SK-N-SH (cell line): Measurements from ENCODE around the gene DPH7. TPM values are rescaled to one million over a fixed set of nuclear protein-coding genes. Genes with fewer than 3 reads are reported as not detected.
"Not testable (repeated sequence)": the region's sequence is repeated elsewhere in the genome, so short reads cannot be mapped to it uniquely, and the experiment has no call there.

ENCODE experiments used
- CTCF ChIA-PET: fragments of 300-600, 350-600 bp; formaldehyde crosslinking; extraction: SDS; loops from one replicate; lab custom pipeline; 2021; lab: Yijun Ruan, JAX
- POLR2A ChIA-PET: fragments of 350-600 bp; sonication (Branson Sonifier 250); formaldehyde crosslinking; extraction: SDS; loops from one replicate; lab custom pipeline; 2020; ENCODE audit warnings: antibody characterized with exemption, inconsistent platforms; lab: Yijun Ruan, JAX
- DNase-seq: peaks from one replicate; pipeline ENCODE4 v3.0.0; 2012
- H2AFZ ChIP-seq: fragments of 200-600 bp; sonication (generic); 2 replicates; pipeline ENCODE4 v1.8.1; 2016; ENCODE audit warnings: antibody characterized with exemption, mild to moderate bottlenecking, low read depth
- H3F3A ChIP-seq: fragments of 200-600 bp; sonication (generic); replicated peaks from 2 replicates; pipeline ENCODE3; 2016; ENCODE audit warnings: antibody characterized with exemption, mild to moderate bottlenecking; ENCODE audit not compliant: insufficient read depth
- H3K27ac ChIP-seq, 2 experiments: fragments of 200-500 bp in 1 of 2; fragments of 200-600 bp in 1 of 2; sonication (Bioruptor generic) in 1 of 2; sonication (generic), shearing (Covaris generic) in 1 of 2; 2 replicates each; pipeline versions ENCODE4 v1.5.1 to v1.6.1; 2014 to 2016; ENCODE audit warnings: low read depth in 2 of 2, inconsistent platforms in 1 of 2, low read length in 1 of 2, mild to moderate bottlenecking in 1 of 2, mixed read lengths in 1 of 2
- H3K27me3 ChIP-seq: fragments of 200-600 bp; sonication (generic), shearing (Covaris generic); 2 replicates; pipeline ENCODE4 v1.6.1; 2016; ENCODE audit warnings: mixed run types; ENCODE audit not compliant: insufficient read depth
- H3K36me3 ChIP-seq, 2 experiments: fragments of 200-500 bp in 1 of 2; fragments of 200-600 bp in 1 of 2; sonication (Bioruptor generic) in 1 of 2; sonication (generic) in 1 of 2; replicated peaks in 1 of 2; 2 replicates each; pipeline versions ENCODE3 to v1.5.1; 2014 to 2016; ENCODE audit warnings: low read length in 1 of 2, mild to moderate bottlenecking in 1 of 2; ENCODE audit not compliant: insufficient read depth in 2 of 2, control insufficient read depth in 1 of 2
- H3K4me1 ChIP-seq, 2 experiments: fragments of 200-500 bp in 1 of 2; fragments of 200-600 bp in 1 of 2; sonication (Bioruptor generic) in 1 of 2; sonication (generic), shearing (Covaris generic) in 1 of 2; 2 replicates each; pipeline versions ENCODE4 v1.5.1 to v1.6.1; 2014 to 2016; ENCODE audit warnings: low read depth in 1 of 2, low read length in 1 of 2, mixed run types in 1 of 2; ENCODE audit not compliant: insufficient read depth in 2 of 2, control insufficient read depth in 1 of 2
- H3K4me2 ChIP-seq: fragments of 200-600 bp; sonication (generic), shearing (Covaris generic); 2 replicates; pipeline ENCODE4 v1.6.1; 2017; ENCODE audit warnings: mixed run types
- H3K4me3 ChIP-seq, 2 experiments: fragments of 200-500 bp in 1 of 2; fragments of 200-600 bp in 1 of 2; sonication (Bioruptor generic) in 1 of 2; sonication (generic), shearing (Covaris generic) in 1 of 2; 2 replicates each; pipeline versions ENCODE4 v1.5.1 to v1.8.1; 2014 to 2016; ENCODE audit warnings: low read depth in 2 of 2, inconsistent platforms in 1 of 2, low read length in 1 of 2, mild to moderate bottlenecking in 1 of 2, mixed read lengths in 1 of 2, moderate library complexity in 1 of 2
- H3K79me2 ChIP-seq: fragments of 200-600 bp; sonication (generic); 2 replicates; pipeline ENCODE4 v1.8.1; 2017; ENCODE audit warnings: mild to moderate bottlenecking; ENCODE audit not compliant: insufficient read depth
- H3K9ac ChIP-seq: fragments of 200-600 bp; sonication (generic); 2 replicates; pipeline ENCODE4 v1.6.1; 2017; ENCODE audit warnings: mixed run types
- H3K9me2 ChIP-seq: fragments of 200-600 bp; sonication (generic); 2 replicates; pipeline ENCODE4 v1.6.1; 2017; ENCODE audit warnings: mixed run types
- H3K9me3 ChIP-seq: fragments of 200-600 bp; sonication (generic); 2 replicates; pipeline ENCODE4 v1.6.1; 2017; ENCODE audit warnings: mixed run types, mild to moderate bottlenecking, moderate library complexity
- H4K20me1 ChIP-seq: fragments of 200-600 bp; sonication (generic); 2 replicates; pipeline ENCODE4 v1.6.1; 2017; ENCODE audit warnings: mild to moderate bottlenecking, mixed run types; ENCODE audit not compliant: insufficient read depth
- CHD2 ChIP-seq: fragments of 150-350 bp; IDR thresholded peaks from 2 replicates; pipeline ENCODE4 v1.6.1; 2018; ENCODE audit warnings: low read length; ENCODE audit not compliant: partially characterized antibody
- ELF1 ChIP-seq: IDR thresholded peaks from 2 replicates; pipeline ENCODE4 v1.4.0; 2012
- EP300 ChIP-seq, 2 experiments: IDR thresholded peaks; 2 replicates each; pipeline versions ENCODE4 v1.4.0 to v1.6.1; 2012; ENCODE audit warnings: borderline replicate concordance in 1 of 2, low read depth in 1 of 2, low read length in 1 of 2
- FOSL2 ChIP-seq: IDR thresholded peaks from 2 replicates; pipeline ENCODE4 v1.4.0; 2012; ENCODE audit warnings: low read depth, mild to moderate bottlenecking, moderate library complexity, borderline replicate concordance
- FOXJ3 ChIP-seq: sonication (generic); formaldehyde crosslinking; IDR thresholded peaks from 2 replicates; pipeline ENCODE4 v1.5.1; 2020; ENCODE audit warnings: mild to moderate bottlenecking, missing genetic modification reagents
- FOXM1 ChIP-seq: IDR thresholded peaks from 2 replicates; pipeline ENCODE4 v1.4.0; 2012; ENCODE audit warnings: low read depth, mild to moderate bottlenecking
- GATA2 ChIP-seq: sonication (generic); formaldehyde crosslinking; IDR thresholded peaks from 2 replicates; pipeline ENCODE4 v1.5.0; 2020; ENCODE audit warnings: mild to moderate bottlenecking, missing genetic modification reagents
- NFIC ChIP-seq: IDR thresholded peaks from 2 replicates; pipeline ENCODE4 v1.4.0; 2012; ENCODE audit warnings: borderline replicate concordance
- POLR2AphosphoS5 ChIP-seq: IDR thresholded peaks from 2 replicates; pipeline ENCODE4 v1.6.1; 2012; ENCODE audit warnings: low read depth, low read length
- RCOR1 ChIP-seq: fragments of 150-350 bp; IDR thresholded peaks from 2 replicates; pipeline ENCODE4 v1.6.1; 2017; ENCODE audit warnings: antibody characterized with exemption, low read length
- USF2 ChIP-seq: fragments of 150-350 bp; IDR thresholded peaks from 2 replicates; pipeline ENCODE4 v1.6.1; 2017; ENCODE audit warnings: antibody characterized with exemption, low read length, low read depth, borderline replicate concordance
- ZBTB33 ChIP-seq: IDR thresholded peaks from 2 replicates; pipeline ENCODE4 v1.4.0; 2012; ENCODE audit warnings: low read depth, borderline replicate concordance
- WGBS: methylation state at CpG from one replicate; pipeline ENCODE4 v1.1.6; 2017; ENCODE audit warnings: low lambda C conversion rate; 5-methylcytosine and 5-hydroxymethylcytosine counted together
- polyA plus RNA-seq, 3 experiments: library from polyadenylated mRNA; depleted of rRNA; stranded (reverse); fragments of >200 nt; gene quantifications; 2 replicates each; pipeline ENCODE4 v1.2.3, GENCODE V29; 2012
- TF ChIP-seq, protein P1 (sequence below): IDR thresholded peaks from 2 replicates; pipeline ENCODE4; 2012

The DPH7 gene
- polyA plus RNA-seq, 1 of the 3 experiments (the other 2 are of a cell fraction): 59.9 TPM

- H3K4me1 ChIP-seq: peaks cover 0 to 17% of the 10 kb centered on the region in 2 experiments; a peak in 1 of 4 replicates
- no peak overlapping the region for H3K27ac ChIP-seq
- no peak overlapping the region for H3K4me3 ChIP-seq
- no peaks in the 10 kb centered on the region for H3K36me3 ChIP-seq
- H3F3A ChIP-seq: peaks cover 17% of the 10 kb centered on the region
- H3K4me2 ChIP-seq: no peak overlapping the region
- H3K9me2 ChIP-seq: no peaks in the 10 kb centered on the region
- no peak overlapping the region for H3K9ac ChIP-seq
- TF ChIP-seq FOXM1 (no peak), NFIC (no peak), ZBTB33 (no peak), FOSL2 (no peak), FOXJ3 (CRISPR knock-in tag) (no peak), GATA2 (CRISPR knock-in tag) (no peak), USF2 (no peak), POLR2AphosphoS5 (no peak), ELF1 (no peak)
- TF ChIP-seq, protein P1, sequence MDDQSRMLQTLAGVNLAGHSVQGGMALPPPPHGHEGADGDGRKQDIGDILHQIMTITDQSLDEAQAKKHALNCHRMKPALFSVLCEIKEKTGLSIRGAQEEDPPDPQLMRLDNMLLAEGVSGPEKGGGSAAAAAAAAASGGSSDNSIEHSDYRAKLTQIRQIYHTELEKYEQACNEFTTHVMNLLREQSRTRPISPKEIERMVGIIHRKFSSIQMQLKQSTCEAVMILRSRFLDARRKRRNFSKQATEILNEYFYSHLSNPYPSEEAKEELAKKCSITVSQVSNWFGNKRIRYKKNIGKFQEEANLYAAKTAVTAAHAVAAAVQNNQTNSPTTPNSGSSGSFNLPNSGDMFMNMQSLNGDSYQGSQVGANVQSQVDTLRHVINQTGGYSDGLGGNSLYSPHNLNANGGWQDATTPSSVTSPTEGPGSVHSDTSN: no peak
- H2AFZ ChIP-seq: peak overlapping the region; percentile 48; the same call in 1 of the 2 replicates
- H3K79me2 ChIP-seq: peaks cover 14% of the 10 kb centered on the region; the same call in 1 of the 2 replicates
- H3K27me3 ChIP-seq: no peaks in the 10 kb centered on the region
- ChIA-PET POLR2A (no interaction called here), CTCF (interaction anchor here (0.6 to 1.7 kb wide), 6 partner anchors 23 to 875 kb away, joined by 3 to 9 read pairs (median 3); partner anchors contain the start of gene MRPL41)
- no peak for DNase-seq
- WGBS: 28% methylated on average over 3 of the region's 3 CpGs
- no peaks in the 10 kb centered on the region for H3K9me3 ChIP-seq
- H4K20me1 ChIP-seq: no peaks in the 10 kb centered on the region; the same call in 1 of the 2 replicates
Measured at GRCh38 chr9:137602661-137603060, 23.9 kb upstream of the DPH7 start.

- peaks cover 18% of the 10 kb centered on the region for H3F3A ChIP-seq
- no peaks in the 10 kb centered on the region for H3K27me3 ChIP-seq
- H3K9me2 ChIP-seq: no peaks in the 10 kb centered on the region
- no peak overlapping the region for H3K27ac ChIP-seq
- POLR2A ChIA-PET: no interaction called here
- no peaks in the 10 kb centered on the region for H3K36me3 ChIP-seq
- H3K9me3 ChIP-seq: no peaks in the 10 kb centered on the region
- no peak overlapping the region for H3K9ac ChIP-seq
- H3K79me2 ChIP-seq: no peaks in the 10 kb centered on the region
- CTCF ChIA-PET: interaction anchor here (0.8 kb wide), 1 partner anchor 211 kb away, joined by 3 read pairs; no protein-coding TSS in a partner anchor
- no peaks in the 10 kb centered on the region; a peak in 1 of 4 replicates for H3K4me1 ChIP-seq
- no peak overlapping the region for H3K4me2 ChIP-seq
- no peak overlapping the region for H3K4me3 ChIP-seq
- TF ChIP-seq USF2 (no peak), NFIC (no peak), EP300 (IDR thresholded peaks at IDR 0.05; ENCODE audit: borderline replicate concordance in 1 of 2, low read depth in 1 of 2, low read length in 1 of 2) (no peak), FOXJ3 (CRISPR knock-in tag) (no peak), CHD2 (no peak), FOSL2 (no peak), POLR2AphosphoS5 (no peak), RCOR1 (no peak)
- DNase-seq: no peak
- 61% methylated on average over 7 of the region's 8 CpGs for WGBS
- H2AFZ ChIP-seq: no peak overlapping the region
- no peaks in the 10 kb centered on the region for H4K20me1 ChIP-seq
Measured at GRCh38 chr9:137598943-137599342, 20.2 kb upstream of the DPH7 start.

DNA sequence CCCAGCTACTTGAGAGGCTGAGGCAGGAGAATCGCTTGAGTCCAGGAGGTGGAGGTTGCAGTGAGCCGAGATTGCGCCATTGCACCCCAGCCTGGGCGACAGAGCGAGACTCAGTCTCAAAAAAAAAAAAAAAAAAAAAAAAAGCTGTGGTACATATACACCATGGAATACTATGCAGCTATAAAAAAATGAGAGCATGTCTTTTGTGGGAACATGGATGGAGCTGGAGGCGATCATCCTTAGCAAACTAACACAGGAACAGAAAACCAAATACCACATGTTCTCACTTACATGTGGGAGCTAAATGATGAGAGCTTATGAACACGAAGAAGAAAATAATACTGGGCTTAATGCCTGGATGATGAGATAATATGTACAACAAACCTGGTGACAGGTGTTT lies 17.9 kb upstream of the DPH7 start:
- H3K36me3 ChIP-seq, H2AFZ ChIP-seq, H3F3A ChIP-seq, H3K27ac ChIP-seq, DNase-seq, H3K79me2 ChIP-seq, H3K27me3 ChIP-seq, H3K9me3 ChIP-seq, H3K4me1 ChIP-seq, H3K9me2 ChIP-seq, H3K4me2 ChIP-seq, H4K20me1 ChIP-seq, H3K4me3 ChIP-seq, POLR2A ChIA-PET, H3K9ac ChIP-seq: not testable (repeated sequence)
- CTCF ChIA-PET: interaction anchor here (1.0 kb wide), 1 partner anchor 19 kb away, joined by 3 read pairs; no protein-coding TSS in a partner anchor
- WGBS: 80% methylated on average over 7 of the region's 7 CpGs
